RWPE1 (cell line): ENCODE results near the gene TEDDM1.

Source experiments
- CTCF ChIA-PET: fragments of 350-600 bp; sonication (Branson Sonifier 250); formaldehyde crosslinking; extraction: SDS; loops from one replicate; lab custom pipeline; 2021; lab: Yijun Ruan, JAX
- POLR2A ChIA-PET: fragments of 400-600 bp; formaldehyde crosslinking; extraction: SDS; loops from one replicate; lab custom pipeline; 2020; ENCODE audit warnings: antibody characterized with exemption; ENCODE audit not compliant: low non-redundant PET; lab: Yijun Ruan, JAX
- DNase-seq: peaks from one replicate; pipeline ENCODE4 v3.0.0; 2012; ENCODE audit warnings: low spot score
- H3K27ac ChIP-seq: fragments of 450-650 bp; 2 replicates; pipeline ENCODE4 v1.5.1; 2017
- TF ChIP-seq, protein P1 (sequence below): fragments of 450-650 bp; conservative IDR thresholded peaks from 2 replicates; pipeline ENCODE4 v1.5.1; 2017; ENCODE audit warnings: low read depth, mild to moderate bottlenecking

TEDDM1 gene

DNA sequence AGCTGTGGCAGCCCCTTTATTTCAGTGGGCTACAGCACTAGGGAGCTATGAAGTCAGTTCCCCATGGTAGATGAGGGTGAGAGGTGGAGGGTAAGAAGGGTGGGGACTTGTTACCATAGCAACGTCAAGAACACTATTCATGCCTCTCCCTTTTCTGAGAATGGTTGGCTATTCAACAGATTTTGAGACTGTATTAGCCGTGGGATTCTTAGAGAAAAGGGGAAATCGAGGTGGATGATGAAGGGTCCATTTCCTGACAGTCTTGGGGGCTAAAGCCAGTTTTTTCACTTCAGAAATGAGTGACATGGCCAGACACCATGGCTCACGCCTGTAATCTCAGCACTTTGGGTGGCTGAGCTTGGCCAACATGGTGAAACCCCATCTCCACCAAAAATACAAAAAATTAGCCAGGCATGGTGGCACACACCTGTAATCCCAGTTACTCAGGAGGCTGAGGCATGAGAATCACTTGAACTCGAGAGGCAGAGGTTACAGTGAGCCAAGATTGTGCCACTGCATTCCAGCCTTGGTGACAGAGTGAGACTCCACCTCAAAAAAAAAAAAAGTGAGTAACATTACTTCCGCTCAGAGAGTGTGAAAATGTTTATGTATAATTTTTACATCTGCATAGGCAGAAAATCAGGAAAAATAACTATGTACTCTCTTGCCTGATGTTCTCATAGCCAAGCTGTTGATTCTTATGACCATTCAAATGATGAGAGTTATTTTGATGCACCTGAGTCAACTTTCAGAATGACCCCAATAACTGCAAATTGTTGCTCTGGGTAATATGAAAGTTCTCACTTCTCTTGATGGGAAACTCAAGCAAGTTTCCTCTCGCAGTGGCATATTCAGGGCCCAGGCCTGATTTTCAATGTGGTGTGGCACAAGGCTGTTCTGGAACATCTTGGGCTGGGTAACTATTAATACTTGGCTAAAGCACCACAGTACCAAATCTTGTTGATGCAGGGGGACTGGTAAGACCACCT, 26.3 kb upstream of the TEDDM1 start:
- TF ChIP-seq, protein P1, sequence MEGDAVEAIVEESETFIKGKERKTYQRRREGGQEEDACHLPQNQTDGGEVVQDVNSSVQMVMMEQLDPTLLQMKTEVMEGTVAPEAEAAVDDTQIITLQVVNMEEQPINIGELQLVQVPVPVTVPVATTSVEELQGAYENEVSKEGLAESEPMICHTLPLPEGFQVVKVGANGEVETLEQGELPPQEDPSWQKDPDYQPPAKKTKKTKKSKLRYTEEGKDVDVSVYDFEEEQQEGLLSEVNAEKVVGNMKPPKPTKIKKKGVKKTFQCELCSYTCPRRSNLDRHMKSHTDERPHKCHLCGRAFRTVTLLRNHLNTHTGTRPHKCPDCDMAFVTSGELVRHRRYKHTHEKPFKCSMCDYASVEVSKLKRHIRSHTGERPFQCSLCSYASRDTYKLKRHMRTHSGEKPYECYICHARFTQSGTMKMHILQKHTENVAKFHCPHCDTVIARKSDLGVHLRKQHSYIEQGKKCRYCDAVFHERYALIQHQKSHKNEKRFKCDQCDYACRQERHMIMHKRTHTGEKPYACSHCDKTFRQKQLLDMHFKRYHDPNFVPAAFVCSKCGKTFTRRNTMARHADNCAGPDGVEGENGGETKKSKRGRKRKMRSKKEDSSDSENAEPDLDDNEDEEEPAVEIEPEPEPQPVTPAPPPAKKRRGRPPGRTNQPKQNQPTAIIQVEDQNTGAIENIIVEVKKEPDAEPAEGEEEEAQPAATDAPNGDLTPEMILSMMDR: no peak
- no peak overlapping the region for H3K27ac ChIP-seq
- DNase-seq: no peak
- ChIA-PET POLR2A (no interaction called here), CTCF (no interaction called here)

DNA sequence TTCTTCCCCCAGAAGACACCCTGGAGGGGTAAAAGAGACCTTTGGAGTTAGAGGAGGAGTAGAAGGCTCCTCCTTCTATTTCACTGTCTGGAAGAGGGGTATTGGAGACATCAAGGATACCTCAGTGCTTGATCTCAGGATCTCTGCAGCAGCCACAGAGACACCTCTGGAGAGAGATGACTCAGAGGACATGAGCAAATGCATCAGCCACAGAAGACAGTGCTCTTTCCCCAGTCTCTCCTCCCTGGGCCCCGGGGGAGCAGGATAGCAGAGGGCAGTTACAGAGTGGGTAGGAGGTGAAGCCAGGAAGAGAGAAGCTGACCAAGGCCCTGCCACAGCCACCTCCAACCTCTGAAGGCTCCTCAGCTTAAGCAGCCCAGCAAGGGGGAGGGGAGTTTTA, 15.3 kb upstream of the TEDDM1 start:
- TF ChIP-seq, protein P1: no peak
- no peak overlapping the region for H3K27ac ChIP-seq
- CTCF ChIA-PET: no interaction called here
- DNase-seq: no peak
- POLR2A ChIA-PET: no interaction called here

DNA sequence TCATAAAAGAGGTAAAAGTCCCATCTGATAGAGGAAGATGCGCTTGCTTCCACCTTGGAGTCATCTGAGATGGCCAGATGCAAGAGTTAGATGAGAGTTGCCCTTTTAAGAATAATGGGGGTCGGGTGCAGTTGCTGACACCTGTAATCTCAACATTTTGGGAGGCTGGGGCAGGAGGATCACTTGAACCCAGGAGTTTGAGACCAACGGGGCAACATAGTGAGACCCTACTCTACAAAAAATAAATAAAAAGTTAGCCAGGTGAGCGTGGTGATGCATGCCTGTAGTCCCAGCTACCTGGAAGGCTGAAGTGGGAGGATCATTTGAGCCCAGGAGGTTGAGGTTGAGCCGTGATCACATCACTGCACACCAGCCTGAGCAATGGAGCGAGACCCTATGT, 13.5 kb upstream of the TEDDM1 start:
- no peak for DNase-seq
- ChIA-PET CTCF (no interaction called here), POLR2A (no interaction called here)
- TF ChIP-seq, protein P1: no peak
- no peak overlapping the region for H3K27ac ChIP-seq

DNA sequence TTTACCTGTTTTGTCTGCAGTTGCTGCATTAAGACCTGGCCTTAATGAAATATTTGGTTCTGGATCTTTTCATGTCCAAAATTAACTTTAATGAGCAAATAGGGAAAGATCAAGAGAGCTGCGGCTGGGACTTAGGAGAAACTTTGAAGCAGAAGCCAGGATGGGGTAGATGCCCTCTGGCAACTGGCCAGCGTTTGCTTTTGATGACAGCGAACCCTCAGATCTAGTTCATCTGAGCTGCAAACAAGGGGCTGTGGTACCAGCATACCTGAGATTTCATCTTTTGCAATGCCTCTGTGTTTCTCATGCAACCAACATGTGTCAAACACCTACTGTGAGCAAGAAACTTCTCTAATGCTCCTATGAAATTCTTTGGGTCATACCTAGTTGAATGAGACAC, 13.0 kb upstream of the TEDDM1 start:
- TF ChIP-seq, protein P1: no peak
- ChIA-PET POLR2A (no interaction called here), CTCF (no interaction called here)
- no peak overlapping the region for H3K27ac ChIP-seq
- no peak for DNase-seq

DNA sequence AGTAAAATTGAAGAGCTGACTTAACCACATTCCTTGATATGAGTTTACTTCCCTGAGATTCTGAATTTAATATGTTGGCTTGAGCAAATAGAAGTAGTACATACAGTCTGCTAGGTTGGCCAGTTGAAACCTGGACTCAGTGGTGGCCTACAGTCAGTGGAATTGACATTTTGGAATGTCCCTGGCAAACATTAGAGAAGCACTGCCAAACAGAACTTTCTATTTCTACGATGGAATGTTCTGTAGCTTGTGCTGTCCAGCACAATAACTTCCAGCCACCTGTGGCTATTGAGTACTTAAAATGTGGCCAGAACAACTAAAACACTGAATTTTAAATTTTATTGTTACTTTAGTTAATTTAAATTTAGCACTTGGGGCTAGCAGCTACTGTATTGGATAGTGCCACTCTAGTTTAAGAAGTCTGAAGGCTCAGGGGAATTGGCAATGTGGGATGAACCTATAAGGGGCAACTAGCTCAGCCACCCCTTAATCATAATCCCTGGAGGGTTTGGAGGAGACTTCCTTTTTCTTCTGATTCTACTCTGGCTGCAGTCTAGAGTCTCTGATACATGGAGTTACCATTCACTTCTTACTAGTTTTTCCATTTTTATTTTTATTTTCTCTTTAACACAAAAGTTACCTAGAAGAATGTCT, 10.3 kb upstream of the TEDDM1 start:
- no peak for DNase-seq
- H3K27ac ChIP-seq: no peak overlapping the region
- TF ChIP-seq, protein P1: no peak
- ChIA-PET CTCF (interaction anchor here (0.6 to 1.1 kb wide), 2 partner anchors 179 to 267 kb away, joined by 3 read pairs; partner anchors contain the start of gene RNASEL), POLR2A (interaction anchor here (0.6 kb wide), 1 partner anchor 20 kb away, joined by 3 read pairs; no protein-coding TSS in a partner anchor)

DNA sequence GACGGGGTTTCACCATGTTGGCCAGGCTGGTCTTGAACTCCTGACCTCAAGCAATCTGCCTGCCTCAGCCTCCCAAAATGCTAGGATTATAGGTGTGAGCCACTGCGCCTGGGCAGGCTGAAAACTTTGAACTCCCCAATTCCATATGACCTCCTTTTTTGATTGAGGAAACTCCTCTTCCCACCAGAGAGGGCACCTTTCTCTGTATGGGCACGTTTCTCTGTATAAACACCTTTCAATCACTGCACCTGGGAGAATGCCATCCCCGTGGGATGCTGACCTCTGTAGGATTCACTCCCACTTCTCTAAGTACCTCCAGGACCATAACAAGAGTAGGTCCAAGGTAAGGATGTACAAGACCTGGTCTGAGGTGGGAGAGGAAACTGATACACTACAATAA, 9.7 kb upstream of the TEDDM1 start:
- ChIA-PET POLR2A (no interaction called here), CTCF (no interaction called here)
- TF ChIP-seq, protein P1: no peak
- DNase-seq: no peak
- no peak overlapping the region for H3K27ac ChIP-seq
